TTC549 (cell line): ENCODE data around the gene RALGAPA2.

ENCODE experiments used
- FAIRE-seq: peaks from 2 replicates; lab custom pipeline; 2012; peaks lifted over from hg19 to GRCh38; lab: Jason Lieb, UNC

RALGAPA2 gene

GRCh38 chr20:20628314-20628713 lies 84.1 kb downstream of the RALGAPA2 start:
- FAIRE-seq, result no peak

GRCh38 chr20:20627471-20627870 lies 85.0 kb downstream of the RALGAPA2 start:
- no peak for FAIRE-seq

GRCh38 chr20:20624914-20625313 lies 87.5 kb downstream of the RALGAPA2 start:
- no peak for FAIRE-seq

GRCh38 chr20:20621195-20621594 lies 91.2 kb downstream of the RALGAPA2 start:
- no peak for FAIRE-seq

GRCh38 chr20:20614391-20614790 lies 98.1 kb downstream of the RALGAPA2 start:
- no peak for FAIRE-seq

- FAIRE-seq, result no peak
Measured at GRCh38 chr20:20612251-20612650, 100.2 kb downstream of the RALGAPA2 start.

GRCh38 chr20:20611167-20611566 lies 101.3 kb downstream of the RALGAPA2 start:
- FAIRE-seq, result no peak

GRCh38 chr20:20609522-20609921 lies 102.9 kb downstream of the RALGAPA2 start:
- no peak for FAIRE-seq

- FAIRE-seq, result no peak
Measured at GRCh38 chr20:20608641-20609040, 103.8 kb downstream of the RALGAPA2 start.

GRCh38 chr20:20608041-20608440 lies 104.4 kb downstream of the RALGAPA2 start:
- FAIRE-seq, result no peak

GRCh38 chr20:20606881-20607280 lies 105.6 kb downstream of the RALGAPA2 start:
- FAIRE-seq, result no peak

GRCh38 chr20:20606050-20606449 lies 106.4 kb downstream of the RALGAPA2 start:
- no peak for FAIRE-seq

- FAIRE-seq, result no peak
Measured at GRCh38 chr20:20604907-20605306, 107.5 kb downstream of the RALGAPA2 start.

- no peak for FAIRE-seq
Measured at GRCh38 chr20:20604357-20604756, 108.1 kb downstream of the RALGAPA2 start.

GRCh38 chr20:20603339-20603990 lies 109.0 kb downstream of the RALGAPA2 start:
- no peak for FAIRE-seq

GRCh38 chr20:20597966-20598365 lies 114.5 kb downstream of the RALGAPA2 start:
- FAIRE-seq, result no peak

GRCh38 chr20:20594171-20594530 lies 118.3 kb downstream of the RALGAPA2 start:
- peak; percentile 67 for FAIRE-seq

- no peak for FAIRE-seq
Measured at GRCh38 chr20:20593447-20594170, 118.8 kb downstream of the RALGAPA2 start.

GRCh38 chr20:20585146-20585545 lies 127.3 kb downstream of the RALGAPA2 start:
- no peak for FAIRE-seq

- FAIRE-seq, result no peak
Measured at GRCh38 chr20:20582734-20583133, 129.7 kb downstream of the RALGAPA2 start.

GRCh38 chr20:20580139-20580538 lies 132.3 kb downstream of the RALGAPA2 start:
- no peak for FAIRE-seq

GRCh38 chr20:20578838-20579237 lies 133.6 kb downstream of the RALGAPA2 start:
- no peak for FAIRE-seq

GRCh38 chr20:20573797-20574196 lies 138.6 kb downstream of the RALGAPA2 start:
- FAIRE-seq, result no peak
